ENCODE data around the gene SLC35A3. TPM values are rescaled to one million over a fixed set of nuclear protein-coding genes. Genes with fewer than 3 reads are reported as not detected.
"Not testable (repeated sequence)": the region's sequence is repeated elsewhere in the genome, so short reads cannot be mapped to it uniquely, and the experiment has no call there.

The SLC35A3 gene
- total RNA-seq, 1 experiment from 2014 or later: 21.6 TPM

DNA sequence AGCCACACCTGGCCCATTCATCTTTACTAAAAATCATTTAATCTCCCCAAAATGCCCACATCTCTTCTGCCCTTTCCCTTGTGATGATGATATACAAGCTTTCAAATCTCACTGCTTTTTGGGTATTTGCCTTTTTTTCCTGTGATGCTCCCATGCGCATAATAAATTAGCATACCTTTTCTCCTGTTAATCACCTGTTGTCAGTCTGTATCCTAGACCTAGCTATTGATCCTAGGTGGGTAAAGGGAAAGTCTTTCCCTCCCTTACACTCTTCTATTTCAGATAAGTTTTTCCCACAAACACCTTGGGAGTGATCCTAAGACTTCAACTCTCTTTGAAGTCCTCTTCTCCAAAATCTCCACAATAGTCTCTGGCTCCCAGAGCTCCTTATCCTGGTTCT, 12.0 kb upstream of the SLC35A3 start:
- Histone ChIP-seq H3K79me2 (ENCODE audit: insufficient read depth, low read length) (no peaks in the 10 kb centered on the region), H3K36me3 (ENCODE audit: control insufficient read depth in 1 of 2, insufficient read depth in 2 of 2, low read length in 2 of 2) (no peaks in the 10 kb centered on the region), H2AFZ (ENCODE audit: low read depth, low read length, poor library complexity, severe bottlenecking) (no peak overlapping the region), H3K27me3 (ENCODE audit: insufficient read depth, low read length) (no peaks in the 10 kb centered on the region), H4K20me1 (ENCODE audit: insufficient read depth) (no peaks in the 10 kb centered on the region), H3K27ac (ENCODE audit: low read depth, low read length) (no peak overlapping the region), H3K9me2 (ENCODE audit: insufficient read depth) (no peaks in the 10 kb centered on the region), H3K9me3 (ENCODE audit: control insufficient read depth in 1 of 2, insufficient read depth in 1 of 2, low read depth in 1 of 2, low read length in 2 of 2) (0 out of 4 replicates have a peak, but pooled peaks cover 0 to 3% of the 10 kb centered on the region in 2 experiments), H3K9ac (ENCODE audit: low read length) (no peak overlapping the region), H3K4me3 (replicated peaks in 1 of 2; ENCODE audit: low read depth in 1 of 2, low read length in 2 of 2) (no peak overlapping the region), H3K4me2 (ENCODE audit: low read length) (no peak overlapping the region), H3K4me1 (ENCODE audit: control insufficient read depth in 1 of 2, insufficient read depth in 2 of 2, low read length in 2 of 2) (peaks cover 0 to 2% of the 10 kb centered on the region in 2 experiments; a peak in 2 of 4 replicates)
- RAD21 ChIA-PET (ENCODE audit: low non-redundant PET in 1 of 2, low total read pairs in 2 of 2, uncharacterized antibody in 2 of 2, unreplicated experiment in 2 of 2): no interaction called here
- ATAC-seq (no peak), DNase-seq (ENCODE audit: low read depth, low spot score) (no peak)
- TF ChIP-seq TCF7L2 (IDR thresholded peaks at IDR 0.05; ENCODE audit: borderline replicate concordance, extremely low read depth, insufficient read depth, insufficient read length) (no peak), CBX3 (IDR thresholded peaks at IDR 0.05; ENCODE audit: low read depth) (no peak), SP1 (IDR thresholded peaks at IDR 0.05; ENCODE audit: low read depth) (no peak)
- intact Hi-C loops (cut with micrococcal nuclease): no loop called here
- POLR2A ChIA-PET: no interaction called here
- BruUV-seq (replicated peaks): no TSS peak
- CTCF ChIA-PET: no interaction called here

DNA sequence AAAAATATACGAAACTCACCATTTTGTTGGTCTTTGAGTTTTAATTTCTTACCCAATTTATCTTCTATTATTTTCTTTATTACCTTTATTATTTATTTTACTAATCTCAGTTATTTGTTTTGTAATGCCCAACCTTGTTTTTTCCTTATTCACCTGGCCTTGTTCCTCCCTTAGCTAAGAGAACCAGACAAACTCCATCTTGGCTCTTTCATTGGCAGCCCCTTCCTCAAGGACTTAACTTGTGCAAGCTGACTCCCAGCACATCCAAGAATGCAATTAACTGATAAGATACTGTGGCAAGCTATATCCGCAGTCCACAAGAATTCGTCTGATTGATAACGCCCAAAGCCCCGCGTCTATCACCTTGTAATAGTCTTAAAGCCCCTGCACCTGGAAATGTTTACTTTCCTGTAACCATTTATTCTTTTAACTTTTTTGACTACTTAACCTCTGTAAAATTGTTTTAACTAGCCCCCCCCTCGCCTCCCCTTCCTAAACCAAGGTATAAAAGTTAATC, 10.5 kb upstream of the SLC35A3 start:
- CTCF ChIA-PET; H3K9ac ChIP-seq (ENCODE audit: low read length); POLR2A ChIA-PET; H4K20me1 ChIP-seq (ENCODE audit: insufficient read depth); H3K9me2 ChIP-seq (ENCODE audit: insufficient read depth); ATAC-seq; H3K36me3 ChIP-seq (ENCODE audit: control insufficient read depth in 1 of 2, insufficient read depth in 2 of 2, low read length in 2 of 2); DNase-seq (ENCODE audit: low read depth, low spot score); H3K4me3 ChIP-seq (replicated peaks in 1 of 2; ENCODE audit: low read depth in 1 of 2, low read length in 2 of 2); H3K4me2 ChIP-seq (ENCODE audit: low read length); BruUV-seq (replicated peaks); intact Hi-C loops (cut with micrococcal nuclease); H2AFZ ChIP-seq (ENCODE audit: low read depth, low read length, poor library complexity, severe bottlenecking); RAD21 ChIA-PET (ENCODE audit: low non-redundant PET in 1 of 2, low total read pairs in 2 of 2, uncharacterized antibody in 2 of 2, unreplicated experiment in 2 of 2); H3K4me1 ChIP-seq (ENCODE audit: control insufficient read depth in 1 of 2, insufficient read depth in 2 of 2, low read length in 2 of 2); H3K27me3 ChIP-seq (ENCODE audit: insufficient read depth, low read length); H3K27ac ChIP-seq (ENCODE audit: low read depth, low read length); H3K9me3 ChIP-seq (ENCODE audit: control insufficient read depth in 1 of 2, insufficient read depth in 1 of 2, low read depth in 1 of 2, low read length in 2 of 2); H3K79me2 ChIP-seq (ENCODE audit: insufficient read depth, low read length): not testable (repeated sequence)

DNA sequence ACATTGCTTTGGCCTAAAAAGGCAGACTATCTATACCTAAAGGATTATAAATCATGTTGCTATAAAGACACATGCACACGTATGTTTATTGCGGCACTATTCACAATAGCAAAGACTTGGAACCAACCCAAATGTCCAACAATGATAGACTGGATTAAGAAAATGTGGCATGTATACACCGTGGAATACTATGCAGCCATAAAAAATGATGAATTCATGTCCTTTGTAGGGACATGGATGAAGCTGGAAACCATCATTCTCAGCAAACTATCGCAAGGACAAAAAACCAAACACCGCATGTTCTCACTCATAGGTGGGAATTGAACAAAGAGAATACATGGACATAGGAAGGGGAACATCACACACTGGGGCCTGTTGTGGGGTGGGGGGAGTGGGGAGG, 9.5 kb upstream of the SLC35A3 start:
- intact Hi-C loops (cut with micrococcal nuclease); POLR2A ChIA-PET; H3K36me3 ChIP-seq (ENCODE audit: control insufficient read depth in 1 of 2, insufficient read depth in 2 of 2, low read length in 2 of 2); H3K79me2 ChIP-seq (ENCODE audit: insufficient read depth, low read length); H3K9me2 ChIP-seq (ENCODE audit: insufficient read depth); H3K9me3 ChIP-seq (ENCODE audit: control insufficient read depth in 1 of 2, insufficient read depth in 1 of 2, low read depth in 1 of 2, low read length in 2 of 2); ATAC-seq; BruUV-seq (replicated peaks); H3K4me1 ChIP-seq (ENCODE audit: control insufficient read depth in 1 of 2, insufficient read depth in 2 of 2, low read length in 2 of 2); RAD21 ChIA-PET (ENCODE audit: low non-redundant PET in 1 of 2, low total read pairs in 2 of 2, uncharacterized antibody in 2 of 2, unreplicated experiment in 2 of 2); H3K4me3 ChIP-seq (replicated peaks in 1 of 2; ENCODE audit: low read depth in 1 of 2, low read length in 2 of 2); H3K27ac ChIP-seq (ENCODE audit: low read depth, low read length); H3K4me2 ChIP-seq (ENCODE audit: low read length); H3K9ac ChIP-seq (ENCODE audit: low read length); H4K20me1 ChIP-seq (ENCODE audit: insufficient read depth); DNase-seq (ENCODE audit: low read depth, low spot score); H2AFZ ChIP-seq (ENCODE audit: low read depth, low read length, poor library complexity, severe bottlenecking); CTCF ChIA-PET; H3K27me3 ChIP-seq (ENCODE audit: insufficient read depth, low read length): not testable (repeated sequence)
